PC-9 (cell line): ENCODE results near the gene C2CD3. TPM values are rescaled to one million over a fixed set of nuclear protein-coding genes. Genes with fewer than 3 reads are reported as not detected.

ENCODE experiments used
- BruUV-seq: library from RNA; stranded (reverse); fragments of 400-500 nt; replicated peaks from 2 replicates; lab custom pipeline; 2021; lab: Mats Ljungman, UMichigan
- CTCF ChIA-PET: fragments of 300-600 bp; sonication (Branson Sonifier 250); formaldehyde crosslinking; loops from one replicate; lab custom pipeline; 2022; ENCODE audit warnings: antibody characterized with exemption; lab: Charles Lee
- POLR2A ChIA-PET: fragments of 300-600 bp; sonication (Branson Sonifier 250); formaldehyde crosslinking; loops from one replicate; lab custom pipeline; 2022; ENCODE audit warnings: antibody characterized with exemption; ENCODE audit not compliant: unreplicated experiment; lab: Charles Lee
- DNase-seq, 2 experiments: peaks; one replicate each; pipeline versions ENCODE4 v3.0.0 to v3.0.0-alpha.2; 2015 to 2022; ENCODE audit warnings: mixed read lengths in 1 of 2
- H2AFZ ChIP-seq: fragments of 200-600 bp; sonication (generic); 2 replicates; pipeline ENCODE4 v1.8.1; 2017; ENCODE audit warnings: antibody characterized with exemption
- H3F3A ChIP-seq: fragments of 200-600 bp; sonication (generic); 2 replicates; pipeline ENCODE4 v1.8.1; 2017; ENCODE audit warnings: antibody characterized with exemption, mild to moderate bottlenecking, low read depth; ENCODE audit not compliant: insufficient read depth
- H3K27ac ChIP-seq: fragments of 200-600 bp; sonication (generic); 2 replicates; pipeline ENCODE4 v1.6.1; 2016; ENCODE audit warnings: mixed run types
- H3K27me3 ChIP-seq: fragments of 200-600 bp; sonication (generic); 2 replicates; pipeline ENCODE4 v1.6.1; 2016; ENCODE audit warnings: low read depth, mixed run types; ENCODE audit not compliant: insufficient read depth
- H3K36me3 ChIP-seq: fragments of 200-600 bp; sonication (generic); 2 replicates; pipeline ENCODE4 v1.6.1; 2016; ENCODE audit warnings: low read depth, mixed run types
- H3K4me1 ChIP-seq: fragments of 200-600 bp; sonication (generic); replicated peaks from 2 replicates; pipeline ENCODE4 v1.6.1; 2016; ENCODE audit warnings: mixed run types; ENCODE audit not compliant: insufficient read depth
- H3K4me2 ChIP-seq: fragments of 200-600 bp; sonication (generic); 2 replicates; pipeline ENCODE4 v1.6.1; 2017; ENCODE audit warnings: mixed run types
- H3K4me3 ChIP-seq: fragments of 200-600 bp; sonication (generic); 2 replicates; pipeline ENCODE4 v1.6.1; 2016; ENCODE audit warnings: mixed run types
- H3K79me2 ChIP-seq: fragments of 200-600 bp; sonication (generic); 2 replicates; pipeline ENCODE4 v1.6.1; 2017; ENCODE audit warnings: low read depth, mixed run types
- H3K9me2 ChIP-seq: fragments of 200-600 bp; sonication (generic); 2 replicates; pipeline ENCODE4 v1.8.1; 2017; ENCODE audit warnings: mild to moderate bottlenecking; ENCODE audit not compliant: insufficient read depth
- H3K9me3 ChIP-seq: fragments of 200-600 bp; sonication (generic); 2 replicates; pipeline ENCODE4 v1.8.1; 2016; ENCODE audit warnings: low read depth; ENCODE audit not compliant: insufficient read depth
- H4K20me1 ChIP-seq: fragments of 200-600 bp; sonication (generic); 2 replicates; pipeline ENCODE4 v1.8.1; 2017; ENCODE audit not compliant: insufficient read depth
- CTCF ChIP-seq: fragments of 200-600 bp; sonication (generic); conservative IDR thresholded peaks from 2 replicates; pipeline ENCODE4 v1.6.1; 2017; ENCODE audit warnings: mixed run types, antibody characterized with exemption, mild to moderate bottlenecking, moderate library complexity
- EZH2 ChIP-seq: fragments of 200-600 bp; sonication (generic); IDR thresholded peaks from 2 replicates; pipeline ENCODE4 v1.8.0; 2017; ENCODE audit warnings: antibody characterized with exemption, low read depth
- intact Hi-C: fragments of 100-400 bp; cut with micrococcal nuclease; formaldehyde crosslinking; loops from one replicate; pipeline ENCODE4 v1.10.0; 2022; ENCODE audit not compliant: unreplicated experiment
- total RNA-seq: library from RNA; stranded (reverse); gene quantifications from 2 replicates; pipeline ENCODE4 v1.2.3, GENCODE V29; 2021

The C2CD3 gene
- total RNA-seq, 1 experiment from 2014 or later: 50.0 TPM

DNA sequence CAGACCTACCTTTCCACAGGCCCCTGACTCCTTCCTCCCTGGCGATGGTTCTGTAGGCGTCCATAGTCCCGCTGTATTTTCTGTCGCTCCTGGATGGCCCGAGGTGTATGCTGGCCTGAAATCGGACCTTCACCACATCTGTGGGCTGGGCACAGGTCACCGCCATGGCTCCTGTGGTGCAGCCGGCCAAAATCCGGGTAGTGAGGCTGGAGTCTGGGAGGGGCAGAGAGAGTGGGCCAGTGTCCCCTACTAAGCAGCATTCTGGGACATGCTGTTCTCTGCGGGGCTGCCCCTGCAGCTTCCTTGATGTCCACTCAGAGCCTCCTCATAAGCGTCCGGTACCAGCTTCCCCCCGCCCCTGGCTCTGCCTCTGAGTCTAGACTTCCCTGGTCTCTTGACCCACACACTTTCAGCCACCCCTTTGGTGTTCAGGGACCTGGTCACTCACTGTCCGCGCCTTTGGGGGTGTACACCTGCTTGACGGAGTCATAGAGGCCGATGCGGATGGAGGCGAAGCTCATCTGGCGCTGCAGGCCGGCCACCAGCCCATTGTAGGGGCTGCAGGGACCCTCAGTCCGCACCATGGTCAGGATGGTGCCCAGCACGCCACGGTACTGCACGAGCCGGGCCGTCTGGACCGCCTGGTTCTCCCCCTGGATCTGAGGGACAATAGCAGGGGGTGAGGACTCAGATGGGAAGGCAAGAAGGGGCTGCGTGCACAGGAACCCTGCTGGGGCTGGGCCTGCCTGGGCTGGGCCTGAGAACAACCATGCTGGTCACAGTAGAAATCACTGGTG is 164.9 kb downstream of the C2CD3 start:
- POLR2A ChIA-PET: no interaction called here
- Histone ChIP-seq H3K27ac (no peak overlapping the region), H3K79me2 (no peaks in the 10 kb centered on the region), H2AFZ (no peak overlapping the region), H4K20me1 (no peaks in the 10 kb centered on the region), H3F3A (peaks cover 4% of the 10 kb centered on the region; the same call in 1 of the 2 replicates), H3K4me2 (no peak overlapping the region), H3K4me1 (no peaks in the 10 kb centered on the region), H3K9me3 (no peaks in the 10 kb centered on the region), H3K4me3 (no peak overlapping the region), H3K36me3 (no peaks in the 10 kb centered on the region), H3K27me3 (no peaks in the 10 kb centered on the region), H3K9me2 (no peaks in the 10 kb centered on the region)
- intact Hi-C loops: no loop called here
- TF ChIP-seq CTCF (no peak), EZH2 (no peak)
- no TSS peak for BruUV-seq
- DNase-seq: no peak
- CTCF ChIA-PET: no interaction called here

- CTCF ChIA-PET: no interaction called here
- TF ChIP-seq CTCF (no peak), EZH2 (no peak)
- no peak overlapping the region for H2AFZ ChIP-seq
Observed at GRCh38 chr11:74004759-74005615, 165.8 kb downstream of the C2CD3 start.

DNA sequence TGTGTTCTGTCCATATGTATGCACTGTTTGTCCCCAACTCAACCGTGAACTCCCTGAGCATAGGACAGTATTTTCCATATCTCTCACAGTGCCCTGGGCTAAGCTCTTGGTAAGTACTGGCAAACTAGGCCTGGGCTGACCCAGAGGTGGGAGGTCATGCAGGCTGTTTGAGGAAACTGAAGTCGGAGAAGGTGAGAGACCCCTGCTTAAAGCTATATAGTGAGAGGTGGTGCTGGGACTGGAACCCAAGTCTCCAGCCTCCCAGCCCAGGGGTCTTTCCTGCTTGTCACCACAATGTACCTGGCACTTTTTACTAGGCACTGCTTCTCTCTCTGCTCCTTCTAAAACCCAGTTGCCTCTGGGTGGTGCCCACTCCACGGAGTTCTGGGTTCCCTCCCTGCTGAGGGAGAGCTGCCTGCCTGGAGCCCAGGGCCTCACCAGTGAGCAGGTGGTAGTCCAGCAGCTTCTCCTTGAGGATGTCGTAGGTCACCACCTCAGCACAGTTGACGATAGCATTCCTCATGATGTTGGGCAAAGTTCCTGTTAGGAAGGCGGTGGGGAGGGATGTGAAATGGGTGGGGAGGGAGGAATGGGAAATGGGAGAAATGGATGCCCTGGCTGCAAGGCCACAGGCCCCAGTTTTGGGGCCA is 166.6 kb downstream of the C2CD3 start:
- no TSS peak for BruUV-seq
- H3K9me2 ChIP-seq: no peaks in the 10 kb centered on the region

More at GRCh38 chr11:74004759-74005615, 165.8 kb downstream of the C2CD3 start:
- Histone ChIP-seq H4K20me1 (no peaks in the 10 kb centered on the region), H3K4me1 (no peaks in the 10 kb centered on the region), H3K79me2 (no peaks in the 10 kb centered on the region), H3K9me3 (no peaks in the 10 kb centered on the region), H3K9me2 (no peaks in the 10 kb centered on the region), H3K4me3 (no peak overlapping the region), H3K36me3 (no peaks in the 10 kb centered on the region), H3K27ac (no peak overlapping the region), H3K27me3 (no peaks in the 10 kb centered on the region), H3F3A (no peaks in the 10 kb centered on the region), H3K4me2 (no peak overlapping the region)
- intact Hi-C loops: no loop called here
- POLR2A ChIA-PET: interaction anchor here (0.6 kb wide), 1 partner anchor 38 kb away, joined by 3 read pairs; no protein-coding TSS in a partner anchor
- BruUV-seq: no TSS peak
- no peak for DNase-seq

More for the DNA sequence above, 166.6 kb downstream of the C2CD3 start:
- no peak for DNase-seq
- no peaks in the 10 kb centered on the region for H3K4me1 ChIP-seq
- no peak overlapping the region for H3K4me2 ChIP-seq
- no peaks in the 10 kb centered on the region for H3K79me2 ChIP-seq
- intact Hi-C loops: no loop called here
- H3K4me3 ChIP-seq: no peak overlapping the region
- POLR2A ChIA-PET: no interaction called here
- CTCF ChIA-PET: no interaction called here
- no peaks in the 10 kb centered on the region for H3K9me3 ChIP-seq
- H3K27ac ChIP-seq: no peak overlapping the region
- no peaks in the 10 kb centered on the region for H3F3A ChIP-seq
- H2AFZ ChIP-seq: no peak overlapping the region
- no peaks in the 10 kb centered on the region for H3K36me3 ChIP-seq
- no peaks in the 10 kb centered on the region for H4K20me1 ChIP-seq
- TF ChIP-seq EZH2 (no peak), CTCF (no peak)
- no peaks in the 10 kb centered on the region for H3K27me3 ChIP-seq
